NCI-H2196 treated with DMSO at 0.1 percent for 48 hours (cell line): Measurements from ENCODE around the gene LRRC47.

Experiments
- DNase-seq: peaks from one replicate; lab custom pipeline; 2025; ENCODE audit not compliant: unreplicated experiment; lab: John Stamatoyannopoulos, UW

The LRRC47 gene

GRCh38 chr1:3796215-3797061 lies at the start of gene LRRC47:
LRRC47 (minus strand) TSS chr1:3796498; CDS start chr1:3796476, 22 bp downstream.
- DNase-seq, result peak; percentile 88

GRCh38 chr1:3842912-3843311 lies 46.6 kb upstream of the LRRC47 start:
- no peak for DNase-seq

GRCh38 chr1:3841491-3841890 lies 45.2 kb upstream of the LRRC47 start:
- DNase-seq, result no peak

GRCh38 chr1:3838788-3839187 lies 42.5 kb upstream of the LRRC47 start:
- DNase-seq, result no peak

GRCh38 chr1:3837685-3838084 lies 41.4 kb upstream of the LRRC47 start:
- no peak for DNase-seq

GRCh38 chr1:3837200-3837599 lies 40.9 kb upstream of the LRRC47 start:
- DNase-seq, result no peak

GRCh38 chr1:3836421-3836820 lies 40.1 kb upstream of the LRRC47 start:
- DNase-seq, result no peak

GRCh38 chr1:3834701-3835100 lies 38.4 kb upstream of the LRRC47 start:
- DNase-seq, result no peak

GRCh38 chr1:3831689-3832088 lies 35.4 kb upstream of the LRRC47 start:
- DNase-seq, result no peak

- DNase-seq, result no peak
These were observed 32.1 kb upstream of the LRRC47 start for GRCh38 chr1:3828391-3828790.

- no peak for DNase-seq
These were observed 31.6 kb upstream of the LRRC47 start for GRCh38 chr1:3827813-3828307.

- DNase-seq, result no peak
These were observed 29.1 kb upstream of the LRRC47 start for GRCh38 chr1:3825356-3825755.

GRCh38 chr1:3824650-3825049 lies 28.4 kb upstream of the LRRC47 start:
- no peak for DNase-seq

GRCh38 chr1:3822421-3822820 lies 26.1 kb upstream of the LRRC47 start:
- no peak for DNase-seq

GRCh38 chr1:3821908-3822307 lies 25.6 kb upstream of the LRRC47 start:
- no peak for DNase-seq

GRCh38 chr1:3821447-3821846 lies 25.1 kb upstream of the LRRC47 start:
- no peak for DNase-seq

- no peak for DNase-seq
These were observed 24.7 kb upstream of the LRRC47 start for GRCh38 chr1:3821004-3821403.

- no peak for DNase-seq
These were observed 24.0 kb upstream of the LRRC47 start for GRCh38 chr1:3820316-3820715.

GRCh38 chr1:3819771-3820200 lies 23.5 kb upstream of the LRRC47 start:
- no peak for DNase-seq

- DNase-seq, result no peak
These were observed 21.7 kb upstream of the LRRC47 start for GRCh38 chr1:3817821-3818597.

GRCh38 chr1:3817138-3817740 lies 20.9 kb upstream of the LRRC47 start:
- no peak for DNase-seq
